ENCODE measurements around the gene SORCS1.

Gene SORCS1

DNA sequence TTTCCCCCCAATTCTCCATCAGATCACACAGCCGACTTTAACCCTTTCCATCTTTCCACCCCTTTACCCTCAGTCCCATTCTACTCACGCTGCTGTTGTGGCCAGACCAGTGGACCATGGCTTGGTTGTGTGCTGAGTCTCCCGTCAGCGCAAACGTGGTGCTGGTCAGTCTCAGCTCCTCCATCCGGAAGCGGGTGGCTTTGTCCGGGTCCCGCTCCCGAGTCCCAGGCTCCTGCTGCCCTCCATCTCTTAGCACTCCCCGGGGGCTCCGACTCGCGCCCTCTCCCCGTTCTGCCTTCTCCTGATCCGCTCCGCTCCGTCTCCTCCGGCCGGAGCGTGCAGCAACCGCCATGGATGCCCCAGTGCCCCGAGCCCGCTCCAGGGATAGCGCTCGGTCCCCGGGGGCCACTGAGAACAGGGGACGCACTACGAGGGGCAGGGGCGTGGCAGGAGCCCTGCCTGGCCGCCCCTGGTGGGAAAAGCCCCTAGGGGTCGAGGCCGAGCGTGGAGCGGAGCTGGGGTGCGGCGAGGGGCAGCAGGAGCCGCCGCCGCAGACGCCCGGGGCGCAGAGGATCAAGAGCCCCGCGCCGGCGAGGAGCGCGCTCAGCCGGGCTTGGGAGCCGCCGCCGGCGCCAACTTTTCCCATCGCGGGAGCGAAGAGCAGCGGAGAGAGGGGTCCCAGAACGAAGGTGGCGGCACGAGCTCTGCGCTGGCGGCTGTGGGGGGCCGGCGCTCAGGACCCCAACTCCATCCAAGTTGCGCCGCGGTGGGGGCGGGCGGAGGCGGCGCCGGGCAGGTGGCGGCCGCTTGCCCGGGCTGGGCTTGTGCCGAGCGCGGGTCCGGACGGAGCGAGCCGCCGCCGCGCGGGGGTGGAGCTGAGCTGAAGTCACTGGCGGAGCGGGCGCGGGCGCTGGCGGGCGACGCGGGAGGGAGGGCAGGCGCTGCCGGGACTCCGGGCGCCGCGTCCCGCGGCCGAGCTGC lies at the start of gene SORCS1:
TSS of gene SORCS1 (minus strand) at position 826 of the 981 bp plus-strand sequence.
- no peak for DNase-seq

DNA sequence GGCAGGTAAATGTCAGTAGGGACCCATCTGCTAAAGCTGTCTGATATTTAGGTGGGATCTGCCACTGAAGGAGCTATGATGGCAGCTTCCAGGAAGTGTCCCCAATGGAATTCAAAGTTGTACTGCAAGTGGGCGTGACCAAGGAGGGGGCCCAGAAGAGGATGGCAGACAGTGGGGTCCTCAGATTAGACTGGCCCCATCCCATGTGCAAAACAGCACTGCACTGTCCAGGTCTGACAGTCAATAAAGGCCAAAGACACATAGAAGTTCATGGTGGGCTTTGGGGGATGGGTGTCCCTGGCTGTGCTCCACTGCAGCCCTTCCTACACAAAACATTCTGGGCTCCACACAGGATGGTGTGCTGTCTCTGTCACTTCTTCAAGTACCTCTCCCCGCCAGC lies 49.8 kb upstream of the SORCS1 start:
- DNase-seq = no peak

DNA sequence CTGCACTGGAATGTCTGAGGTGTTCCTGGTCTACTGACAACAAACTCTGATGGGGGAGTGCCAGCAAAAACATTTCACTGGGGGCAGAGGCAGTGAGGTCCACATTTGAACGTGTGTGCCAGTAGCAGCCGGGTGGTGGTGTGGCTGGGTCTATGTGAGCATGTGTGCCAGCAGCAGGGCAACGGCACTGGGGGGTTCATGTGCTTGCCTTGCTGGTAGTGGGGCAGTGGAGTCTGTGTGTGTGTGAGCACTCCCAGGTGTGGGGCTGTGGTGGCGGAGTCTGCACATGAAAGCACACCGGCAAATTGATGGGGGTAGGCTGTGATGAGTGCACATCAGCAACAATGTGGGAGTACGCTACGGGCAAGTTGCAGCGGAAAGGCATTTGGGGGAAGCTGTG lies 49.4 kb upstream of the SORCS1 start:
- no peak for DNase-seq

- no peak for DNase-seq
These were observed 42.3 kb upstream of the SORCS1 start for GRCh38 chr10:107206833-107207232.

GRCh38 chr10:107169516-107169915 lies 5.0 kb upstream of the SORCS1 start:
- no peak for DNase-seq

- DNase-seq = no peak
These were observed 4.2 kb upstream of the SORCS1 start for GRCh38 chr10:107168738-107169137.

DNA sequence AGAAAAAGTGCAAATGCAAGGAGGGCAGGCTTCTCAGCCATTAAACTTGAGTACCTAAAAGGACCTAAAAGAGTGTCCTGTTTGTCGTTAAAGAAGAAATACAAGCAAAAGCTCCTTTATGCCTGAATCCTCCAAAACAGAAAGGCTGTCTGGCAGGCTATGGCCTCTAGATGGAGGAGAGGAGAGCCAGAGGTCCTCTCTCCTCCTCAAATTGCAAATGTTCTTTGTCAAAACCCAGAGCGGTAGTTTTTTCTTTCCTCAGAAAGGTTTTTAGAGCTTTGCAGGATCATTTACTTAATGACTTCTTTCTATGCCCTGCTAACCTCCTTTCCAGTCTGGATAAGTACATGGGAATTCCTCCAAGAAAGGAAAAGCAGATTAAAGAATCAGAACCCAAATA lies 1.9 kb upstream of the SORCS1 start:
- no peak for DNase-seq

DNA sequence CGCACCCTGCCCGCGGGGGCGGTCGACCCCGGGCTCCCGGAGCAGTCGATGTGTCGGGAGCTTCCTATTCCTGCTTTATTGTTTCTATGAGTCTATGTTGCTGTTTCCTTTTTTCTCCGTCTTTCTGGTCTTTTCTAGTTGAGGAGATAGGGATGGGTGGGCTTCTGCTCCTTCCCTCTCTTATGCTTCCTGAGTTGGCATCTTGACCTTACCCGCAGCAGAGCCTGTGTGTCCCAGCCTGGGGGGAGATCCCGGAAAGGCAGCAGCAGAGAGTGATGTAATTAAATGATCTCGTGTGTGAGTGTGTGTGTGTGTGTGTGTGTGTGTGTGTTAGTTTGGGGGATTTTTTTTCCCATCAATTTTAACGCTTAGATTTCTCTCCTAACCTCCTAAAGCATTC lies 486 bp upstream of the SORCS1 start:
- DNase-seq = no peak

DNA sequence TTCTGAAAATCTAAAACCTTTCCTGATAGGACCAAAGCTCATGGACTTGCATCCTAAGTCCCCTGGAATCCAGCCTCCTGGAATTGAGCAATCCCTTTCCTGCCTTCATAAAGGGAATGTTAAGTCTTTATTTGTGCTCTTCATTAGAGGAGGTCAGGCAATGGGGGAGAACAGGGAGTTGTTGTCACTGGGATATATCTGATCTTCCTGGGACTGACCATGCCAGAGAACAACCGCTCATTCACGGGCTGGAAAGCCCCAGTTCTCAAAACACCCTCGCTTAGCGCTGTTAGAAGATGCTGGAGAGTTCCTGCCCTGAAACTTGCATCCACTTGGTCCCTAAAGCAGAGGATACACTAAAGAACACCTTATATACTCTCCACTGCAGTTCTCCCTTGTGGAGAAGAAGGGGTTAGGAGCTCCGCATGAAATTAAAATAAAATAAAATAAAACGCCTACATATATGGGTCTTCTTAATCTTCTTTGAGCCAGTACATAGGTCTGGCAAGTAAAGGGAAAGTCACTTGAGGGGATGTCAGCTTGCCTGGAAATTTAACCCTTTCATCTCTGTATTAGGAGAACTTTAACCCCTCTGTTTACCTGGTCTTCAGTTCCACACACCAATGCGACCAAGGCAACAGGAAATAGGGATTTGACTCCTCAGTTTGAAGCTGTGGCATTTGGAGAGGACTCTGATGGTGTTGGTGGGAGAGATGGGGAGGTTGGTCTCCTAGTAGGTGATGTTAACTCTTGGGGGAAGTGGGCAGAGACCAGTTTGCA lies 1.2 kb downstream of the SORCS1 start:
- no peak for DNase-seq

- no peak for DNase-seq
These were observed 3.6 kb downstream of the SORCS1 start for GRCh38 chr10:107160866-107161265.

DNA sequence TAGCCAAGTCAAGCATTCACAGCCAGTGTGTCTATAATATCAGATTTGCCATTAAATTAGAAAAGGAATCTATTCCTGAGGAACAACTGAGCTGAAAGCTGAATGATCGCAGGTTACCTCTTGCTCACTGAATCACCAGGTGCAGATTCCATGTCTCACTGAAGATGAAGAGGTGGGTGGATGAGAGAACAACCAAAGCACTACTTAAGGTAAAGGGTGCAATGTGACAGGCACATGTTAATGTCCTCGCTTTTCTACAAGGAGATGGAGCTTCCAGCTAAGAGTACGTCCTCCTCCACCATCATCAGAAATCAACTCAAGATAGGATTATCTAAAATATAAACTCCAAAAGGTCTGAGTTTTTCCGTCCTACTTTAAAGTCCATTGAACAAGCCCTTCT lies 4.6 kb downstream of the SORCS1 start:
- no peak for DNase-seq

- no peak for DNase-seq
These were observed 7.4 kb downstream of the SORCS1 start for GRCh38 chr10:107157071-107157470.

- DNase-seq = no peak
These were observed 12.4 kb downstream of the SORCS1 start for GRCh38 chr10:107152087-107152486.

GRCh38 chr10:107148906-107149305 lies 15.6 kb downstream of the SORCS1 start:
- no peak for DNase-seq

GRCh38 chr10:107144490-107144889 lies 20.0 kb downstream of the SORCS1 start:
- DNase-seq = no peak

DNA sequence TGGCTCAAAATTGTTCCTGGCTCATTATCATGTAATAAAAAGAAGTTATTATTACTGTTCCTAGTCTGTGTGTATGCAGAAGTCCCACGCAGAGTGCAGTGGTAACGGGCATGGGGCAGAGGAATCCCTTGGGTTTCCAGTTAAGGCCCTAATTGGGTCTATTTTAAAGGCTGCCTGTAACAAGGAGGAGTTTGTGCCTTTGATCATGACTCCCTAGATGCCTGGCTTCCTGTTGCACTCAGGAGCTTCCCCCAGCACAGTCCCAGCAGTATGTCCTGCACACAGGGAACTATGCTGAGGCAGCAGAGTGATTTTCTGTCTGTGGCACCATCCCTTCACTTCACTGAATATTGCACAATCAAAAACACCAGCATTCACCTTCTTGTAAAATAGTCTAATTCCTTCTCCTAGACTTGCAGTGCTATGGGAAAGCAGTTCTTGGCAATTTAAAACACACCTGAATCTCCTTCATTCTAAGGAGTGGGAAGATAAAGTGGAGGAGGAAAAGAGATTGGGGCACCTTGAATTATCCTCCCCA lies 22.9 kb downstream of the SORCS1 start:
- DNase-seq = no peak

GRCh38 chr10:107139237-107139636 lies 25.3 kb downstream of the SORCS1 start:
- no peak for DNase-seq

DNA sequence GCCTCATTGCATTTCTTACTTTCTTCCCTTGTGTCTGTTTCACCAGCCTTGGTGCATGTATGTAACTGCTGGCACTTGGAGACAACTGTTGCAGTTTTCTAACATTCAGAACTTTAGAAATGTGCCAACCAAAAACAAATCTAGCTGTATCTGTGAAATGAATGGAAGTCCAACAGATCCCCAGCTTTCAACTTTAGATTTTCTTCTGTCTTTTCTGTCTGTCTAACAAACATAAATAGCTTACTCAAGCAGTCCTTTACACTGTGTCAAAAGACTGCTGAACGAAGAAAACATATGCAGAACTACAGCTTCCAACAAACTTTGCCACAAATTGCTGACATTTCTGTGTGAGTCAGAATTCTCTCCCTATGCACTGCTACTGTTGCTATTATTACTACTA lies 30.9 kb downstream of the SORCS1 start:
- no peak for DNase-seq

DNA sequence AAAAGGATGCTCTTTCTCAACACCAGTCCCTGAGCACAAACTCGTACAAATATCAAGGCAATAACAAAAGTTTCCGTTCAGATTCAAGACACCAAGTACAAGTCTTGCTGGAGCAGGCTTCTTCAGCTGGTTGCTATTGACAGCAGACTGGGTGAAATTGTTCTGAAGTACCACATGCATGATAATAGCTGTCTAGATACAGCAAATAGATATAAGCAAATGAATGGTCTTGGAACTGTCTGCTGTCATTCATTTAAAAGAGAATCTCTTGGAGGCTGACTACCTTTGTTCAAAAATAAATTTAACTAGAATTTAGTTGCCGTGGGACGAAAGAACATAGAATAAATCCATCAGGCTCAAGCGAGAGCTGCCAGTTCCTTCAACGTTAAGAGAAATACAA lies 35.5 kb downstream of the SORCS1 start:
- DNase-seq = no peak

DNA sequence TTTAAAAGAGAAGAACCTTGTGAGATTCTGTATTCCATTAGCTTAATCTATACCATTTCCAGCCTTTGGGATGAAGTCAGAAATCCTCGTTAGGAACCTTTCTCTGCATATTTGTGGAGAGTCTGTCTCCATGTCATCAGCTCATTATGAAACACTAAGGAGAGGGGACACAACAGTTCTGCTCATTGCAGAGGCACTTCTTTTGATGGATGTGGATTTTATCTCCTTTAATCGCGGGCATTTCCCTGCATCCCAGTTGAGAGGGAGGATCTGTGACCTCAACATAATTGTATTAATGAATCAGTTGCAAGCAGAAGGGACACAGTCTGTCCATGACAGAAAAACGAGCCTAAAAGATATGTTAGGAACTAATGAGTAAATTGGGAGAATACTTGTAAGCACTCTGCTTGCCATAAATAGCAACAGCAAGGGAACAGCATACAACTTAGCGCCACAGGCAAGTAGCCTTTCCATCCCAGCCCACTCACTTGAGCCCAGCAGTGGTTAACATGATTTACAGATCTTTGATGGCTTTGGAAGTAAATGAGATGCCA lies 37.9 kb downstream of the SORCS1 start:
- DNase-seq = no peak

- DNase-seq = no peak
These were observed 41.8 kb downstream of the SORCS1 start for GRCh38 chr10:107122703-107123102.

DNA sequence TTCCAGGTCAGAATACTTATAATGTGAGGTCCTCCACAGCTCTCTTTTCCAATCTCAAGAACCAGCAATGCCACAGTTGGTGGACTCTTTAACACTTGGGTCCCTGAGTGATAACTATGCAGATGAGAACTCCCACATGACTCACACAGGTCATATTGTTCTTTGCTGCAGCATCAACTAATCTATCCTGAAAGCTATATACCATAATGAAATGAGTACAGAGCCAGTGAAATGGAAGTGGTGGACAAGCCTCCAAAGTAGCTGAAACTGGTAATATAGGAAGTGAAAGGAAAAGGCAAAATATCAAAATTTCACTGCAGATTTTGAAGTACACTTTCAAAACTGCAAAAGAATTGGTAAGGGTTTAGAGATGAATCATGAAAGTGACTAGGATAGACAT lies 45.6 kb downstream of the SORCS1 start:
- DNase-seq = no peak

- no peak for DNase-seq
These were observed 60.4 kb downstream of the SORCS1 start for GRCh38 chr10:107104026-107104652.
